Endothelial cell (in vitro differentiated cells): ENCODE results near the gene GGTA1. TPM values are rescaled to one million over a fixed set of nuclear protein-coding genes. Genes with fewer than 3 reads are reported as not detected.

ENCODE experiments used
- DNase-seq: peaks from one replicate; pipeline ENCODE4 v3.0.0; 2021; ENCODE audit warnings: low spot score
- H3K27ac Mint-ChIP-seq: one replicate; pipeline ENCODE4 v1.8.0; 2021; ENCODE audit warnings: mixed read lengths, inconsistent platforms; ENCODE audit not compliant: unreplicated experiment
- H3K27me3 Mint-ChIP-seq: one replicate; pipeline ENCODE4 v1.8.0; 2021; ENCODE audit warnings: mild to moderate bottlenecking, moderate library complexity, mixed read lengths, inconsistent platforms; ENCODE audit not compliant: unreplicated experiment
- H3K36me3 Mint-ChIP-seq: one replicate; pipeline ENCODE4 v1.8.0; 2021; ENCODE audit warnings: mild to moderate bottlenecking, low read depth, mixed read lengths, inconsistent platforms; ENCODE audit not compliant: unreplicated experiment
- H3K4me1 Mint-ChIP-seq: one replicate; pipeline ENCODE4 v1.8.0; 2021; ENCODE audit warnings: mild to moderate bottlenecking, mixed read lengths, inconsistent platforms; ENCODE audit not compliant: unreplicated experiment
- H3K4me3 Mint-ChIP-seq: one replicate; pipeline ENCODE4 v1.8.0; 2021; ENCODE audit warnings: mild to moderate bottlenecking, mixed read lengths, inconsistent platforms; ENCODE audit not compliant: unreplicated experiment
- H3K9me3 Mint-ChIP-seq: one replicate; pipeline ENCODE4 v1.8.0; 2021; ENCODE audit warnings: mixed read lengths, inconsistent platforms; ENCODE audit not compliant: unreplicated experiment
- total RNA-seq: library from RNA; stranded (reverse); fragmentation: NEBNext Ultra II Directional; extraction: Animal tissue kit (Norgen Biotek cat#: 25700); gene quantifications from one replicate; pipeline ENCODE4 v1.2.1, GENCODE V29; 2021; ENCODE audit not compliant: unreplicated experiment
- TF ChIP-seq, protein P1 (sequence below): fragments of 200-600 bp; sonication (generic); IDR thresholded peaks from one replicate; pipeline ENCODE4 v1.5.0; 2021; ENCODE audit warnings: antibody characterized with exemption; ENCODE audit not compliant: unreplicated experiment

Gene GGTA1
- total RNA-seq, 1 donor from 2014 or later = 19.7 TPM

GRCh38 chr9:121500165-121500478 is 478 bp upstream of the GGTA1 start:
- no peaks in the 10 kb centered on the region for H3K9me3 Mint-ChIP-seq
- peaks cover 10% of the 10 kb centered on the region for H3K36me3 Mint-ChIP-seq
- peaks cover 2% of the 10 kb centered on the region for H3K27me3 Mint-ChIP-seq
- no peak for DNase-seq
- H3K4me1 Mint-ChIP-seq = peaks cover 36% of the 10 kb centered on the region
- peak overlapping the region; percentile 94 for H3K4me3 Mint-ChIP-seq
- H3K27ac Mint-ChIP-seq = peak overlapping the region; percentile 78
- TF ChIP-seq, protein P1, sequence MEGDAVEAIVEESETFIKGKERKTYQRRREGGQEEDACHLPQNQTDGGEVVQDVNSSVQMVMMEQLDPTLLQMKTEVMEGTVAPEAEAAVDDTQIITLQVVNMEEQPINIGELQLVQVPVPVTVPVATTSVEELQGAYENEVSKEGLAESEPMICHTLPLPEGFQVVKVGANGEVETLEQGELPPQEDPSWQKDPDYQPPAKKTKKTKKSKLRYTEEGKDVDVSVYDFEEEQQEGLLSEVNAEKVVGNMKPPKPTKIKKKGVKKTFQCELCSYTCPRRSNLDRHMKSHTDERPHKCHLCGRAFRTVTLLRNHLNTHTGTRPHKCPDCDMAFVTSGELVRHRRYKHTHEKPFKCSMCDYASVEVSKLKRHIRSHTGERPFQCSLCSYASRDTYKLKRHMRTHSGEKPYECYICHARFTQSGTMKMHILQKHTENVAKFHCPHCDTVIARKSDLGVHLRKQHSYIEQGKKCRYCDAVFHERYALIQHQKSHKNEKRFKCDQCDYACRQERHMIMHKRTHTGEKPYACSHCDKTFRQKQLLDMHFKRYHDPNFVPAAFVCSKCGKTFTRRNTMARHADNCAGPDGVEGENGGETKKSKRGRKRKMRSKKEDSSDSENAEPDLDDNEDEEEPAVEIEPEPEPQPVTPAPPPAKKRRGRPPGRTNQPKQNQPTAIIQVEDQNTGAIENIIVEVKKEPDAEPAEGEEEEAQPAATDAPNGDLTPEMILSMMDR = no peak

DNA sequence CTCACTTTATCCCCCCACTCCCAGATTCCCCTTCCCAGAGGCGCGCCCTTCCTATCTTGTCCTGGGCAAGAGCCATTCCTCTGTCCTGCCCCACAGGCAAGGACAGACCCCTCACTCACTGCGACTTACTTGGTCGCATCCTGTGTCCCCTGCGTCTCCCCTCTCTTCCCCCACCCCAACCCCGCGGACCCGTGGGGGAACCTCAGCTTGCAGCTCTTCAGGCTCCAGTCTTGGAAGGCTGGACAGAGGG is 542 bp downstream of the GGTA1 start:
- Mint-ChIP-seq H3K27ac (peak overlapping the region; percentile 24), H3K36me3 (peaks cover 10% of the 10 kb centered on the region), H3K9me3 (no peaks in the 10 kb centered on the region), H3K4me1 (peaks cover 36% of the 10 kb centered on the region), H3K4me3 (peak overlapping the region; percentile 94), H3K27me3 (peaks cover 2% of the 10 kb centered on the region)
- TF ChIP-seq, protein P1 = no peak
- DNase-seq = no peak

DNA sequence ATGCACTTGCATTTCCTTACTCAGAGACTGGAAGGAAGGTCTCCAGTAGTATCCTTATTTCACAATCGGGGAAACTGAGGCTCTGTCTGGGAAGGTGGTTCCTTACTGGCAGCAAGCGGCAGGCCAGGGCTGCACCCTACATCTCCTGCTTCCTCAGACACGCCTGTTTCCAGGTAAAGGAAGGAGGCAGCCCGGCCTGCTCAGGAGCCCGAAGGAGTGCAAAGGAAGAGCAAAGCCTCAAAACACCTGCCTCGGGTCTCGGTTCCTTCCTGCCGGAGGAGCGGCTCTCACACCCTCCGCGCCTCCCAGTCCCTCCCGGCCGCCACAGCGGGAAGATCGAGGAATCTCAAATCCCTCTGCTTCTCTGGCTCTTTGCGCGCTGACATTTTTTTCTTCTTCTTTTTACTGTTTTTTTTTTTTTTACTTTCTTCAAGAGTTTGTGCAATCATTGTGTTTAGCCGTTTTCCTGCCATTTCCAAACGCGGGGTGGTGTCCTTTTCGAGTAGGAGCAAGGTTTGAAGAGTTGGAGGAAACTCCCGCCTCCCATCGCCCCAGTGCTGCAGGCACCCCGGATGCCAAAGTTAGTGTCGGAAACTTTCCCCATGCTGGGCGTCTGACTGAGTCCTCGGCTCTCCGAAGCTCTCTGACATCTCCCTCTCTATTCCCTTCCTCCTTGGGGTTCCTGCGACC is 1.0 kb downstream of the GGTA1 start:
- Mint-ChIP-seq H3K9me3 (no peaks in the 10 kb centered on the region), H3K4me3 (peak overlapping the region; percentile 94), H3K27me3 (peaks cover 4% of the 10 kb centered on the region), H3K36me3 (peaks cover 10% of the 10 kb centered on the region), H3K27ac (peak overlapping the region; percentile 24), H3K4me1 (peaks cover 39% of the 10 kb centered on the region)
- peak; percentile 34 for DNase-seq
- TF ChIP-seq, protein P1 = no peak

DNA sequence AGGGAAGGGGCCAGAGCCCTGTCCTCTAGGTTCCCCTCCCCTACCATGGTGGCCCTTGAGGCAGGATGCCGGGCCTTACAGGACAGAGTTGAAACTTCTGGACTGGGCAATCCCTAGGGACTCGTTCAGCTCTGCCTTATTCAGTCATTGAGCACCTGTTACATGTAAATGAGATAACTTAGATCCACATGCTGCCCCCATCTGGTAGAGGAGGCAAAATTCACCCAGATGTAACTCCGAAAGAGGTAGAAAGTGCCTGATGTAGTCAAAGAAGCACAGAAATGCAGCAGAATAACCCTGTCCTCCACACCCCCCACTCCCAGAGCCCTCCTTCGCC is 1.5 kb downstream of the GGTA1 start:
- no peaks in the 10 kb centered on the region for H3K9me3 Mint-ChIP-seq
- H3K36me3 Mint-ChIP-seq = peaks cover 10% of the 10 kb centered on the region
- H3K27ac Mint-ChIP-seq = no peak overlapping the region
- DNase-seq = peak; percentile 76
- peak overlapping the region; percentile 94 for H3K4me3 Mint-ChIP-seq
- peaks cover 7% of the 10 kb centered on the region for H3K27me3 Mint-ChIP-seq
- H3K4me1 Mint-ChIP-seq = peaks cover 39% of the 10 kb centered on the region
- TF ChIP-seq, protein P1 = peak; percentile 65

GRCh38 chr9:121495976-121496375 is 3.7 kb downstream of the GGTA1 start:
- Mint-ChIP-seq H3K4me1 (peaks cover 49% of the 10 kb centered on the region), H3K27ac (no peak overlapping the region), H3K9me3 (no peaks in the 10 kb centered on the region), H3K4me3 (peak overlapping the region; percentile 26), H3K27me3 (peaks cover 13% of the 10 kb centered on the region), H3K36me3 (peaks cover 10% of the 10 kb centered on the region)
- TF ChIP-seq, protein P1 = no peak
- DNase-seq = no peak
